K562 (cell line): ENCODE results near the gene ZBTB8B. TPM values are rescaled to one million over a fixed set of nuclear protein-coding genes. Genes with fewer than 3 reads are reported as not detected.
A peak's percentile ranks its signal among the peaks of the same experiment; 100 is the strongest.

Experiments used
- ATF3 ChIP-seq, 2 experiments: fragments of 450-650 bp in 1 of 2; sonication (generic) in 1 of 2; formaldehyde crosslinking in 1 of 2; IDR thresholded peaks in 1 of 2; conservative IDR thresholded peaks in 1 of 2; 2 replicates each; pipeline versions ENCODE4 v1.6.1 to v1.8.1; 2016 to 2023; ENCODE audit warnings: mild to moderate bottlenecking in 2 of 2, moderate library complexity in 2 of 2, inconsistent platforms in 1 of 2, missing genetic modification reagents in 1 of 2
- C11orf30 ChIP-seq: fragments of 450-650 bp; IDR thresholded peaks from 2 replicates; pipeline ENCODE4 v1.6.1; 2016; ENCODE audit warnings: low read depth, mild to moderate bottlenecking
- CBX5 ChIP-seq: IDR thresholded peaks from 2 replicates; pipeline ENCODE4 v1.6.1; 2014; ENCODE audit warnings: low read depth, borderline replicate concordance
- EGR1 ChIP-seq: fragments of 450-650 bp; conservative IDR thresholded peaks from 2 replicates; pipeline ENCODE4 v1.6.1; 2017; ENCODE audit warnings: mild to moderate bottlenecking
- ERF ChIP-seq: fragments of 450-650 bp; formaldehyde crosslinking; IDR thresholded peaks from 2 replicates; pipeline ENCODE4 v1.4.0; 2020; ENCODE audit warnings: mild to moderate bottlenecking, mixed read lengths
- EWSR1 ChIP-seq: fragments of 450-650 bp; IDR thresholded peaks from 2 replicates; pipeline ENCODE4 v1.6.1; 2018; ENCODE audit warnings: borderline replicate concordance, mild to moderate bottlenecking, low read depth, moderate library complexity; ENCODE audit not compliant: partially characterized antibody
- MTA2 ChIP-seq: fragments of 450-650 bp; IDR thresholded peaks from 2 replicates; pipeline ENCODE4 v1.6.1; 2016; ENCODE audit warnings: low read depth
- NFYB ChIP-seq: IDR thresholded peaks from 2 replicates; pipeline ENCODE4 v1.6.1; 2011; ENCODE audit warnings: mild to moderate bottlenecking, moderate library complexity; ENCODE audit not compliant: insufficient read length; ENCODE audit errors: extremely low read depth
- PATZ1 ChIP-seq: fragments of 250-450 bp; sonication (Bioruptor Pico); IDR thresholded peaks from 2 replicates; pipeline ENCODE4 v1.5.0; 2020; ENCODE audit warnings: mild to moderate bottlenecking, borderline replicate concordance
- RBM14 ChIP-seq: fragments of 200-400 bp; formaldehyde crosslinking; IDR thresholded peaks from 2 replicates; pipeline ENCODE4 v1.6.1; 2018; ENCODE audit warnings: low read depth, mild to moderate bottlenecking, low read length, moderate library complexity, borderline replicate concordance; ENCODE audit not compliant: insufficient read depth
- SNAPC5 ChIP-seq: fragments of 250-450 bp; sonication (Bioruptor Pico); IDR thresholded peaks from 2 replicates; pipeline ENCODE4 v1.8.0; 2021; ENCODE audit warnings: moderate library complexity, mild to moderate bottlenecking, inconsistent platforms
- SRSF3 ChIP-seq: fragments of 200-400 bp; formaldehyde crosslinking; IDR thresholded peaks from 2 replicates; pipeline ENCODE4 v1.6.1; 2016; ENCODE audit warnings: mild to moderate bottlenecking, low read length, moderate library complexity; ENCODE audit not compliant: insufficient read depth
- TFAM ChIP-seq: fragments of 250-450 bp; sonication (Bioruptor Pico); conservative IDR thresholded peaks from 2 replicates; pipeline ENCODE4 v1.5.0; 2021; ENCODE audit warnings: mild to moderate bottlenecking, moderate library complexity
- ZFX ChIP-seq: sonication (generic); formaldehyde crosslinking; IDR thresholded peaks from 2 replicates; pipeline ENCODE4 v1.8.0; 2022; ENCODE audit warnings: mild to moderate bottlenecking, missing genetic modification reagents, moderate library complexity
- ZNF280B ChIP-seq: fragments of 250-450 bp; sonication (Bioruptor Pico); IDR thresholded peaks from 2 replicates; pipeline ENCODE4 v1.5.1; 2021; ENCODE audit warnings: mild to moderate bottlenecking
- ZNF316 ChIP-seq: fragments of 450-650 bp; IDR thresholded peaks from 2 replicates; pipeline ENCODE4 v1.6.1; 2016
- ZNF518B ChIP-seq: fragments of 250-450 bp; sonication (Bioruptor Pico); IDR thresholded peaks from 2 replicates; pipeline ENCODE4 v1.5.0; 2021; ENCODE audit warnings: mild to moderate bottlenecking, moderate library complexity
- ZNF561 ChIP-seq: fragments of 450-650 bp; formaldehyde crosslinking; conservative IDR thresholded peaks from 2 replicates; pipeline ENCODE4 v1.4.0; 2020; ENCODE audit warnings: mild to moderate bottlenecking, moderate library complexity
- ZNF583 ChIP-seq: fragments of 250-450 bp; sonication (Bioruptor Pico); IDR thresholded peaks from 2 replicates; pipeline ENCODE4 v1.4.0; 2020
- ZNF77 ChIP-seq: fragments of 250-450 bp; sonication (Bioruptor Pico); IDR thresholded peaks from 2 replicates; pipeline ENCODE4 v1.5.0; 2020
- polyA plus RNA-seq, 8 experiments: library from polyadenylated mRNA; depleted of rRNA in 4 of 8; stranded (reverse) in 5 of 8; unstranded in 3 of 8; fragments of >200 nt; fragmentation: Nextera tagmentation in 2 of 8; fragmentation: Illumina TruSeq in 1 of 8; extraction: Ambion mirVana in 2 of 8; extraction: Trizol in 1 of 8; gene quantifications; 2 replicates each; pipeline versions ENCODE4 v1.2.1 to v1.2.3, GENCODE V29; 2011 to 2014; ENCODE audit warnings: inconsistent platforms in 1 of 8, missing spikeins in 1 of 8
- total RNA-seq, 7 experiments: library from RNA; depleted of rRNA in 6 of 7; stranded (reverse); fragments of >200 nt in 6 of 7; fragmentation: Illumina TruSeq in 2 of 7; extraction: Trizol in 2 of 7; gene quantifications; 2 replicates each; pipeline versions ENCODE4 v1.2.1 to v1.2.3, GENCODE V29; 2011 to 2021; ENCODE audit warnings: low replicate concordance in 1 of 7

The ZBTB8B gene
- total and polyA plus RNA-seq, 9 of the 15 experiments (the other 6 are each of a cell fraction or from before 2014, with no cell fraction given), result not detected

DNA sequence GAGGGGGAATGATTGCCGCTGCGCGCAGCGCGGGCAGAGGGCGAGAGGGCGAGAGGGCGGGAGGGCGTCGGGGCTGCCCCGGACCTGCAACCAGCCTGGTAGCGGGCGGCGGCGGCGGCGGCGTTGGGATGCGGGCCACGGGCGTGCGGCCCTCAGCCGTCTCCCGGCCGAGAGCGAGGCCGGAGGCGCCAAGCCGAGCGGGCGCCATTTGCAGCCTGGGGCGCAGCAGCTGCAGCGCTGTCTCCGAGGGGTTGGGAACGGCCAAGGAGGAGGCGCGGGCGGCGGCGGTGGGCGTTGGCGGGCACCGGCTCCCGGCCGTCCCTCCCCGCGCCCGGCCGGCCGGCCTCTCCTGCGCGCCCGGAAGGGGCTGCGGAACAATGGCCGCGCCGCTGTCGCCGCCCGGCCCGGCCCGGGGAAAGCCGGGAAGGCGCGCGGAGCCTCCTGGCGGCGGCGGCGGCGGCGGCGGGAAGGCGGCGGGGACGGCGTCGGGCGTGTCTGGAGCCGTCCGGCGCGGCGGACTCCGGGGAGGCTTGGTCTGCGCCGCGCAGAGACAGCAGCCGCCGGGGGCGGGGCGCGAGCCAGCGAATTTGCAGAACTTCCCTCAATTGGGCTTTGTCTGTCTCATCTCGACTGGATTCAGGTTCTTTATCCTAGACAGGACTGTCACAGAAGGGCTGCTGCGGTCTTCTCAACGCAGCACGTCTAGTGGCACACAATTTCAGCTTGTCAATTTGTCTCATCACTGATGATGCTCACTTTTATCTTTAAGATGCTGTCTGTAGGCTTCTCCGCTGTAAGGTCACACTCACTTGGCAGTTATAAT, 35.7 kb downstream of the ZBTB8B start (continued):
- TF ChIP-seq ERF (CRISPR knock-in tag) (peak; percentile 92), SNAPC5 (CRISPR knock-in tag) (no peak), CBX5 (no peak; the same call in 1 of the 2 replicates), ATF3 (IDR thresholded peaks at IDR 0.05) (no peak), ATF3 (CRISPR knock-in tag; conservative IDR thresholded peaks at IDR 0.05) (no peak), ZNF77 (CRISPR knock-in tag) (no peak), RBM14 (no peak), ZNF561 (CRISPR knock-in tag) (no peak), ZNF518B (CRISPR knock-in tag) (no peak), EWSR1 (no peak), PATZ1 (CRISPR knock-in tag) (no peak), ZNF280B (CRISPR knock-in tag) (no peak), NFYB (no peak), ZNF316 (no peak), SRSF3 (no peak), C11orf30 (no peak), ZFX (peak; percentile 77), ZNF583 (CRISPR knock-in tag) (peak; percentile 90), TFAM (CRISPR knock-in tag) (no peak), EGR1 (no peak), MTA2 (no peak)
